Activated CD4-positive, alpha-beta T cell treated with anti-CD3 and anti-CD28 coated beads for 24 hours (primary cell): ENCODE data around the gene KAZN.

Source experiments
- DNase-seq, 2 donors: peaks; one replicate each; pipeline ENCODE4 v3.0.0-alpha.2; 2020; ENCODE audit warnings: low read depth in 2 of 2

Gene KAZN

DNA sequence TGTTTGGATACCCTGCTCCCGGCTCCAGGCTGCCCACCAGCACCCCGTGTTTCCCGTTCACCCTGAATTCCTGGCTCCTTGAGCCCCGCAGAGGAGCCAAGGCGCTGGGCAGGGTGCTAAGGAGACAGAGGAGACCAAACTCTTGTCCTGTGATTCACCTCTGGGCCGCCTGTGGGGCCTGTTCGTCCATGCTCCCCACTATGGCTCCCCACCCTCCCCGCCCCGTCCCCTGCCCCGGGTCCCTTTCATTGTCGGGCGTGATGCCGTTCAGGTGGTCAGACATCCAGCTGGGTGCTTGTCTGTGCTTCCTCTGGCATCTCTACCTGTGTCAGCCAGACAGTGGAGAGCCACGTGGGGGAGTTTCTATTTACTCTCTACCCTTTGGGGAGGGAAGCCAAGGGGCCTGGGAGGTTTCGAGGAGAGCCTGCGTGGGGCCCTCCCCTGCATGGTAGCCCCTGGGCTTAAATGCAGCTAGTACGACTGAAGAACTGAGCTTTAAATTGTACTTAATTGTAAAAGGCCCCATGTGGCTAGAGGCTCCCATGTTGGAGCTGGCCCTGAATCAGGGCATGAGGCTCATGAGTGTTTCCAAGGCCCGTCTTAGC is 333.7 kb downstream of the KAZN start:
- no peak for DNase-seq

DNA sequence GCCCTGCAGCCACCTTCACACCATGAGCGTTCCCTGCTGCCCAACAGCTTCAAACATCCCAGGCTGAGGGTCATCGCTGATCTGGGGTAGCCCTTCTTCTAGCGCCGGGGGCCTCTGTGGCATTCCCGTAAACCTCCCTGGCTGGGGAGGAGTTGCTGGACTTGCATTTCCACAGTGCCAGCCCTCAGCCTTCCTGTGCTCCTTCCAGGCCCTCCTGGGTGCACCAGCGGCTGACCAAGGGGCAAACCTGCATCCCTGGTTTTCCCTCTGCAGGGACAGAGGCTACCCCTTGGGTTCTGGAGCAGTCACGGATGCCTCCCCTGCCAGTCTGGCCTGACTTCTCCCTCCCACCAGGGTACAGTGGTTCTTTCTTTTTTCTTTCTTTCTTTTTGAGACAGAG is 336.4 kb downstream of the KAZN start:
- no peak for DNase-seq

GRCh38 chr1:14936815-14937214 is 338.3 kb downstream of the KAZN start:
- DNase-seq = no peak

DNA sequence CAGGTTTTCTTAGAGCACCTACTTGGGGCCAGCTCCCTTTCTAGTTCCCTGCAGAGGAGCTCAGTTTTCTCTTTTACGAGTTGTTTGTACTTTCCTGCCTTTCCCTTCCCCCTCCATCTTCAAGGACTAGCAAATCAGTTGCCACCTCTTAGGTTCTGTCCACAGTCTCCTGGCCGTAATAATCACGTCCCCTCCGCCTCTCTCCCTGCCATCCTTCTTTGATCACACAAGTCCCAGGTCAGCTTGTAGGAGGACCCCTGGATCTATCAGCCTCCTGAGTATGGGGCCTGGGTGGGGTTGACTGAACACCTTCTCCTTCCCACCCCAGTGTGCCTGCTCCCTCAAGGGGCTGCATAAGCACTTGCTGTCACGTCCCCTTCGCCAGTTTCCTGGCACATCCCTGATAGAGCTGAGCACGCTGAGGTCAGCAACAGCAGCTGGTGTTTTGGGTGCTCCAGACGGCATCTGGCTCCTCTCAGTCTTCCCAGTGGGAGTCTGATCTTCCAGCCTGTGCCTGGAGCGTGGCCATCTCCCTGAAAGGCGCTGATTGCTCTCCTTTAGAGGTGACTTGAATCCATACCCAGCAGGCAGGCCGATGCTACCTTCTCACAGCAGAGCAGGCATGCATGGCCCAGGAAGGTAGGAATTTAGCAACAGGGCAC is 338.9 kb downstream of the KAZN start:
- no peak for DNase-seq

GRCh38 chr1:14939527-14940284 is 341.2 kb downstream of the KAZN start:
- no peak for DNase-seq

- no peak for DNase-seq
Measured at GRCh38 chr1:14940285-14940870, 341.9 kb downstream of the KAZN start.

- DNase-seq = no peak
Measured at GRCh38 chr1:14941864-14942263, 343.4 kb downstream of the KAZN start.

DNA sequence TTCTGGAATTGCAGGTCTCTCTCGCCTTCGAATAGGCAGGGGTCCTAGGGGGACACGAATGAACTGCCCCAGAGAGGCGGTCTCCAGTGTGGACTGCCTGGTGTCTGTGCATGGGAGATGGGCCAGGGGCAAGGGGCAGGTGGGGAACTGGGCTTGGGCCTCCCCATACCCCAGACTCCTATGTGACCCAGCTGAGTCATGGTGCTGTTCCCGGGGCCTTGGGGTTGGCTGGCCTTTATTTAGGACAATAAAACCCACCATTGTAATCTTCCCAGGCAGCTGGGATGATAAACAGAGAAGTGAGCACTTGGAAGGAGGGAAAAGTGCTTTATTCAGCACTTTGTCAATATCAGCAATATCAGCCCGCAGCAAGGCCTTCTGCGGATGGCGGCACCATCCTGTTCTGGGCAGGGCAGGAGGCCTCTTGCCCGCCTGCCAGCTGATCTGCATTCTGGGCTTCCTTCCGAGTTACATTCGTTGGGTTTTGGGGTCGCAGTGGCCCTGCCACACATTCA is 346.0 kb downstream of the KAZN start:
- DNase-seq = no peak

DNA sequence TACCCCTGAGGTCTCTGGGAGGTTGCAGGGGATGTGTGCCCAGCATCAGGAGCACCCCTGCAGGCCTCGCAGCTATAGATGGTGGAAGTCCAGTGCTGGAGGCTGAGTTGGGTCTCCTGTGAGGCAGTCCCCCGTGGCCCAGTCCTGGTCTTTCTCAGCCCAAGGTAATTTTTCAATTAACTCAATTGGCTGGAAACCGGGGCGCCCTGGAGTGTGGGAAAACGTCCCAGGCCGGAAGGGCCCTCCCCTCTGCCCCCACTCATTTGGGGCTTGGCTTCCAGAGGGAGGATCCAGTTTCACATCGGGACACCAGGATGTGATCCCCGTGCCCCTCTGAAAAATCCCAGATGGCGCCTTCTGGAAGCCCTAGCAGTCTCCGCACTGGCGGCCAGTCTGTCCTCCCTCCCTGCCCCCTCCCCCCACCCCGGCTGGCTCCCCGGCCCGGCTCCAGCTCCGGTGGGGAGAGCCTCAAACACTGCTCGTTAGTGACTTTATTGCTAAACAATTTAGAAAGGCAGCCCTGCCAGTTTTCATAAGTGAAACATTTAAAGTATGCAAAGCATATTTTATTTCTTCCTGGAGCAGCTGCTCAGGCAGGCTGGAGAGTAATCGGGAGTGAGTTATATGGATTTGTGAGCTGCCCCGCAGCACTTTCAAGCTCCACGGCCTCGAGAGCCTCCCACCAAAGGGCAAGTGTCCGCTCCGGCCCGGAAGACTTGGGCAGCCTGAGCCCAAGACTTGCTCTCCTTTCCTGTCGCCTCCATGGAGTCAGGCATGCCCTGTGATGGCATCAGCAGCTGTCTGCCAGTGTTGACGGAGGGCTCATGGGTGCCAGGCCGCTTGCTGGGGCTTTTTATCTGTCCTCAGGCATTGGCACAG is 346.9 kb downstream of the KAZN start:
- no peak for DNase-seq

- no peak for DNase-seq
Measured at GRCh38 chr1:14946011-14946359, 347.5 kb downstream of the KAZN start.

DNA sequence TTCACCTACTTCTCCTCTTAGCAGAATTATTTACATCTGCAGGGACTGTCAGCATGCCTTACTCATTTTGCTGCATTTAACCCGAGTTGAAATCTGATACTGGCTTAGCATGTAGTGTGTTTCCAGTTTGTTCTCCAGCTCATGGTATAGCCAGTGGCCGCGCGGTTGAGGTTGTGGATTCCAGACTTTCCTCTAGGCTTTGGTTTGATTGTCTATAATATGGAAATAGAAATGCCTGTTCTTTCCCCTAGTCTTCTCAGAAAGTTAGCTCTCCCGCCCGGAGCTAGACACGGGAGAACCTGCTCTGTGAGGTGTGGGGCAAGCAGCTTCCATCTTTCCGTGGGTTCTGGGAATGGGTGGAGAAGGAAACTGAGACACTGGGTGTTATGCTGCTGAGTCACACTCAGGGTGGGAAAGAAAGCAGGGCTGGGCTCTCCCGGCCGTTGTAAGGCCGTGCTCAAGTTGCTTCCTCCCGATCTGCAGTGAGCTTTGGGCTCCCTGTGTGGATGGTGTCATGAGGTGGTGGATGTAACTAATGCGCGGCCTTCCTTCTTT is 348.3 kb downstream of the KAZN start:
- DNase-seq = no peak

DNA sequence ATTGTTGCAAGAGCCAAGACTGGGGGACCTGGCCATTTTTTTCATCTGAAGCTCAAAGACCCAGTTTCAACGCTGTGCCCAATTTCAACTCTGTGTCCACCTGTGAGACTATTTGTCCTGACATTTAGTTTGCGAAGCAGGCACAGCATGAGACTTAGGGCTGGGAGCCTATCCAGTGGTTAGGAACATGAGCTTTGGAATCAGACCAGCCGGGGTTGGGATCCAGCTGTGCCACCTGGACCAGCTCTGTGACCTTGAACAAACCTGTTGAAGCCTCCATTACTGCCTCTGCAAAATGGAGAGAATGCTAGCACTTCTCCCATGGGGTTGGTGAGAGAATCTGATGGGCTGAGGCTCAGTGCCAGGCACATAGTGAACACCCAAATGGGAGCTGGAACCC is 348.9 kb downstream of the KAZN start:
- no peak for DNase-seq

DNA sequence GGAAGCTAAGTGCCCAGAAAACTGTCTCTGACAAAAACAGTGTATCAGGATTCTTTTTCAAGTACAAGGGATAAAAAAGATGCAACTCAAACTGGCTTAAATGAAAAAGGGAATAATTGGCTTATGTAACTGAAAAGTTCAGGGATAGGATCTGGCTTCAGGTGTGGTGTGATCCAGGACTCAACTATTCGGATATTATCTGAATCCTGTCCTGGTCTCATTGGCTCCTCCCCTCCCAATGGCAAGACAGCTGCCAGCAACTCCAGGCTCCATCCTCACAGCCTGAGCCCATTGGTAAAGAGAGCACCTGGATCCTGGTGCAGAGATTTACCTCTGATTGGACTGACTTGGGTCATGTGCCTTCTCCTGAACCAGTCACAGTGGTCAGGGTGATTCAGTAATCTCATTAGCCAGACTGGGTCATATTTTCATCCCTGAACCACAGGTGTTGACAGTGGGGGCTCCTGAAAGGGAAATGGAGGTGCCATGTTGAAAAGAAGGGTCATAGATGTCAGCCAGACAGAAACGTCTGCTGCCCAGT is 349.7 kb downstream of the KAZN start:
- no peak for DNase-seq

- no peak for DNase-seq
Measured at GRCh38 chr1:14949270-14949835, 350.9 kb downstream of the KAZN start.

DNA sequence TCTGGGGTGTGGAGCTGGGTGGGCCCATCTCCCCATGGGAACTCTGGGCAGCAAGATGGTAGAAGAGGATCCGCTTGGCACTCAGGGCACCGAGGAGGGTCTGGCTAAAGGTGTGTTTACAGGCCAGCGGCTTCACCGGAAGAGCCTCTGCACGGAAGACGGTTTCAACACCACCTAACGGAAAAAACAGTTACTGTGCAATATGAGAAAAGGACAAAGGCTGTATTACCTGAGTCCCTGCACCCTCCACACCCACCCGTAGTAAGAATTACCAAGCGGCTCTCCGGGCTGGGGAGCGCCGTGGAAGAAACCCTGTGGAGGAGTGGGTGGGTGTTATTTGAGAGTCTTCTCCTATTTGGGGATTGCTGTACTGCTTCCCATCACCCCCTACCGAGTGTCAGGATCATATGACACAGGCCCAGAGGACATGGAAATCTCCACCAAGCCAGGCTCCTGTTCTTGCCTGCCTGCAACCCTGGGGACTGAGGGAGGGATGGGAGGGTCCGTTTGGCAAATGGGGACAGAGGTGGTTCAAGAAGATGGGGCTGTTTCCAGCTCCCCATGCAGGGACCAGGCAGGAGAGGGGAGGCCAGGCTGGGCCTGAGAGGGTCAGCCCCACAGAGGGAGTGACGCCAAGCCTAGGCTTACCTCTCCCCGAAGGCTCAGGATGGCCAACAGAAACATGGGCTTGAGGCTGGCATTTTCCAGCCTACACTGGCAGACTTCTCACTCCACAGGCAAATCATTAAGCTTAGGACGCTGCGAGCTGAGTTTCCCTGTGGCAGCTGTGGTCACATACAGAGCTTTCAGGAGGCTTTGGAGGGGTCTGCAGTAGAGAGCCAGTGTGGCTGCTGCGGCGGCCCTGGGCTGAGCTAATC is 351.6 kb downstream of the KAZN start:
- no peak for DNase-seq

DNA sequence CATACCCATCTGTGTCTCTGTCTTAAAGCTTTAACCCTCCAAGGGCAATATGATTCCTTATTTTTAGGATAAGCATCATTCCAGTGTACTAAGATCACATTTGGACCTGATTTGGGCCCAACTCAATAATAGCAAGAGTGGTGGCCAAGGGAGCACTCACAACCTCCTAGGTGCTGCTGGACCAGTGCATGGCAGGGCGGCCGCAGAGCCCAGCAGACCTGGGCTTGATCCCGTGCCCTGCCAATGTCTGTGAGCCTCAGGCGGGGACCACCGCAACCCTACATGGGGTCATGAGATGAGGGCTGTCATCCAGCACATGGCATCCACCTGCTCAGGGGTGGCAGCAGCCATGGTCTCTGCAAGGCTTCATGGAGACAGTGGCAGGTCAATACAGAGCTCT is 353.3 kb downstream of the KAZN start:
- DNase-seq = no peak

DNA sequence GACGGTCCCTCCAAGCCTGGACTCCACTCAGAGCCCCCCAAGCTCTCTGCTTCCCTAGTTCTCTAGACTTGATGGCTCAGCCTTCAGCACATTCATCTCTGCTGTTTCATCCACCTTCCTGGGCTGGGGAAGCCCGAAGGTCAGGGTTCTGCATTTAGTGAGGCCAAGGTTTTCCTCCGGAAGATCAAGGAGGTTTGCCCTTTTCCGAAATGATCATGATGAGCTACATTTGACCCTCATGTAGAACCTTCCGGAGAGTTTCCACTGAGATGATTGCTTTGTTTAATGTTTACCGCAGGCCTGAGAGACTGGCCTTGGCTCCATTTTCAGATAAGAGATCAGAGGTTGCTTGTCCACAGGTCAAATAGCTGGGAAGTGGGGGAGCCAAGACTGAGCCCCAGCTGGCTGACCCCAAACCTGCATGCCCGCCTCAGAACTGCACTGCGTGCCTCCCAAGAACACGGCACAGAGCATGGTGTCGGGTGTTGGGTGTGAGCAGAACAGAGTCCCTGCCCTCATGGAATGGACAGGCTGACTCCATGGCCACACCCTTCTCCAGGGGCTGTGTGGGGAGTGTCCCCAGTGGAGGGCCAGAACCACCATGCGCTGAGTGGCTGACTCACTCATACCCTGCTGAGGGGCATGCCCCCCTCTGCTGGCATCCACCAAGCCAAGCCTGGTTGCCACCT is 354.3 kb downstream of the KAZN start:
- DNase-seq = no peak

GRCh38 chr1:14954210-14954609 is 355.7 kb downstream of the KAZN start:
- DNase-seq = no peak

GRCh38 chr1:14954930-14955329 is 356.4 kb downstream of the KAZN start:
- no peak for DNase-seq
